NCI-H2107 (cell line): ENCODE data around the gene TMEM203.

ENCODE experiments used
- DNase-seq: peaks from one replicate; lab custom pipeline; 2025; lab: John Stamatoyannopoulos, UW

TMEM203 gene

GRCh38 chr9:137218212-137218753, 12.8 kb upstream of the TMEM203 start:
- DNase-seq, result no peak

GRCh38 chr9:137217276-137218211, 12.1 kb upstream of the TMEM203 start:
- no peak for DNase-seq

GRCh38 chr9:137216188-137216965, 10.9 kb upstream of the TMEM203 start:
- no peak for DNase-seq

- no peak for DNase-seq
These were observed 9.9 kb upstream of the TMEM203 start for GRCh38 chr9:137215196-137215986.

GRCh38 chr9:137214620-137215019, 9.2 kb upstream of the TMEM203 start:
- no peak for DNase-seq

GRCh38 chr9:137213160-137214060, 8.0 kb upstream of the TMEM203 start:
- DNase-seq, result no peak

- no peak for DNase-seq
These were observed 7.1 kb upstream of the TMEM203 start for GRCh38 chr9:137212520-137212919.

- no peak for DNase-seq
These were observed 6.1 kb upstream of the TMEM203 start for GRCh38 chr9:137211532-137211931.

GRCh38 chr9:137206602-137207001, 1.2 kb upstream of the TMEM203 start:
- no peak for DNase-seq

GRCh38 chr9:137204731-137205125, 720 bp downstream of the TMEM203 start:
- DNase-seq, result no peak

GRCh38 chr9:137202966-137203365, 2.5 kb downstream of the TMEM203 start:
- no peak for DNase-seq

- DNase-seq, result no peak
These were observed 4.1 kb downstream of the TMEM203 start for GRCh38 chr9:137201205-137201868.

- peak; percentile 97 for DNase-seq
These were observed 4.9 kb downstream of the TMEM203 start, which contains the start of gene TPRN for GRCh38 chr9:137200311-137201204. TPRN (minus strand) TSS chr9:137200741; CDS start chr9:137200711, 30 bp downstream.

GRCh38 chr9:137199411-137200121, 5.9 kb downstream of the TMEM203 start:
- DNase-seq, result no peak

- no peak for DNase-seq
These were observed 6.6 kb downstream of the TMEM203 start for GRCh38 chr9:137198902-137199283.

- DNase-seq, result no peak
These were observed 7.2 kb downstream of the TMEM203 start for GRCh38 chr9:137198051-137198901.

GRCh38 chr9:137195525-137196220, 9.8 kb downstream of the TMEM203 start:
- peak; percentile 84 for DNase-seq
